ACC112 (cell line): Measurements from ENCODE around the gene SELENOF.
"Not testable (repeated sequence)": the region's sequence is repeated elsewhere in the genome, so short reads cannot be mapped to it uniquely, and the experiment has no call there.

Experiments
- H2AFZ ChIP-seq: fragments of 200-600 bp; sonication (generic); one replicate; pipeline ENCODE4 v1.6.0; 2017; ENCODE audit warnings: antibody characterized with exemption, low read length; ENCODE audit not compliant: unreplicated experiment
- H3K27ac ChIP-seq: fragments of 200-600 bp; sonication (generic); 2 replicates; pipeline ENCODE4 v1.5.1; 2014; ENCODE audit warnings: low read depth, mild to moderate bottlenecking, antibody characterized with exemption, low read length, moderate library complexity
- H3K27me3 ChIP-seq: fragments of 200-600 bp; sonication (generic); 2 replicates; pipeline ENCODE4 v1.6.1; 2014; ENCODE audit warnings: mild to moderate bottlenecking, antibody characterized with exemption, low read length, moderate library complexity, mixed read lengths; ENCODE audit not compliant: insufficient read depth
- H3K36me3 ChIP-seq: fragments of 200-600 bp; sonication (generic); 2 replicates; pipeline ENCODE4 v1.6.1; 2016; ENCODE audit warnings: mild to moderate bottlenecking, antibody characterized with exemption, low read length, moderate library complexity, mixed read lengths; ENCODE audit not compliant: insufficient read depth
- H3K4me1 ChIP-seq: fragments of 200-600 bp; sonication (generic); one replicate; pipeline ENCODE4 v1.6.1; 2016; ENCODE audit warnings: low read length, mixed read lengths; ENCODE audit not compliant: insufficient read depth, unreplicated experiment, control insufficient read depth
- H3K4me3 ChIP-seq: fragments of 200-600 bp; sonication (generic); 2 replicates; pipeline ENCODE4 v1.5.1; 2014; ENCODE audit warnings: mild to moderate bottlenecking, low read depth, low read length
- H3K79me2 ChIP-seq: fragments of 200-600 bp; sonication (generic); one replicate; pipeline ENCODE4 v1.6.0; 2016; ENCODE audit warnings: low read length; ENCODE audit not compliant: control insufficient read depth, unreplicated experiment, insufficient read depth

The SELENOF gene

GRCh38 chr1:86817246-86817826, 96.6 kb downstream of the SELENOF start:
- H3K27ac ChIP-seq, H2AFZ ChIP-seq, H3K79me2 ChIP-seq, H3K27me3 ChIP-seq, H3K4me3 ChIP-seq, H3K36me3 ChIP-seq, H3K4me1 ChIP-seq: not testable (repeated sequence)

- not testable (repeated sequence) for H3K79me2 ChIP-seq, H3K36me3 ChIP-seq, H3K4me3 ChIP-seq, H3K27me3 ChIP-seq, H3K27ac ChIP-seq, H2AFZ ChIP-seq, H3K4me1 ChIP-seq
Observed at GRCh38 chr1:86814118-86814517, 99.8 kb downstream of the SELENOF start.
